Liver (tissue), 9 donors: ENCODE data around the gene VDR. TPM values are rescaled to one million over a fixed set of nuclear protein-coding genes. Genes with fewer than 3 reads are reported as not detected.

ENCODE experiments used
- DNase-seq: peaks from one replicate; pipeline ENCODE4 v3.0.0-alpha.2; 2017; ENCODE audit warnings: low spot score
- H3K27ac ChIP-seq, 2 donors: one replicate each; pipeline ENCODE4 v1.7.0; 2013; ENCODE audit warnings: inconsistent platforms in 2 of 2, low read length in 2 of 2, control low read depth in 1 of 2, low read depth in 1 of 2, mild to moderate bottlenecking in 1 of 2
- H3K27me3 ChIP-seq, 4 donors: one replicate each; pipeline versions ENCODE4 v1.6.1 to v1.7.0; 2013; ENCODE audit warnings: low read length in 3 of 4, inconsistent platforms in 1 of 4, mild to moderate bottlenecking in 1 of 4, moderate library complexity in 1 of 4; ENCODE audit not compliant: control insufficient read depth in 4 of 4, insufficient read depth in 4 of 4
- H3K36me3 ChIP-seq, 4 donors: one replicate each; pipeline versions ENCODE4 v1.6.1 to v1.7.0; 2013; ENCODE audit warnings: low read length in 3 of 4, mild to moderate bottlenecking in 3 of 4, low read depth in 1 of 4, moderate library complexity in 1 of 4; ENCODE audit not compliant: control insufficient read depth in 4 of 4, insufficient read depth in 3 of 4
- H3K4me1 ChIP-seq, 4 donors: one replicate each; pipeline versions ENCODE4 v1.6.1 to v1.7.0; 2013; ENCODE audit warnings: low read length in 3 of 4, mild to moderate bottlenecking in 3 of 4, moderate library complexity in 1 of 4; ENCODE audit not compliant: control insufficient read depth in 4 of 4, insufficient read depth in 4 of 4
- H3K4me3 ChIP-seq, 3 donors: one replicate each; pipeline versions ENCODE4 v1.6.1 to v1.7.0; 2013; ENCODE audit warnings: low read length in 3 of 3, control low read depth in 1 of 3, low read depth in 1 of 3, mild to moderate bottlenecking in 1 of 3
- H3K9ac ChIP-seq, 2 donors: one replicate each; pipeline ENCODE4 v1.7.0; 2013; ENCODE audit warnings: low read length in 2 of 2, mild to moderate bottlenecking in 2 of 2, moderate library complexity in 2 of 2, control low read depth in 1 of 2, low read depth in 1 of 2
- H3K9me3 ChIP-seq, 4 donors: one replicate each; pipeline versions ENCODE4 v1.6.1 to v1.7.0; 2013; ENCODE audit warnings: low read length in 3 of 4; ENCODE audit not compliant: control insufficient read depth in 4 of 4
- ATF3 ChIP-seq: IDR thresholded peaks from 2 replicates; pipeline ENCODE4 v1.6.1; 2016; ENCODE audit warnings: antibody characterized with exemption
- CTCF ChIP-seq: fragments of 150-350 bp; IDR thresholded peaks from 2 replicates; pipeline ENCODE4 v1.5.1; 2017; ENCODE audit warnings: improper control_type of control experiment, low read depth, low read length; ENCODE audit not compliant: missing input control
- FOXA2 ChIP-seq: IDR thresholded peaks from 2 replicates; pipeline ENCODE4 v1.6.1; 2016; ENCODE audit warnings: antibody characterized with exemption
- GABPA ChIP-seq, 2 donors: IDR thresholded peaks in 1 of 2; conservative IDR thresholded peaks in 1 of 2; 2 replicates each; pipeline ENCODE4 v1.6.1; 2016; ENCODE audit warnings: antibody characterized with exemption in 2 of 2, mild to moderate bottlenecking in 1 of 2, moderate library complexity in 1 of 2
- HNF4A ChIP-seq, 2 donors: conservative IDR thresholded peaks; 2 replicates each; pipeline ENCODE4 v1.6.1; 2016; ENCODE audit warnings: antibody characterized with exemption in 2 of 2, mild to moderate bottlenecking in 2 of 2
- HNF4G ChIP-seq: IDR thresholded peaks from 2 replicates; pipeline ENCODE4 v1.6.1; 2016; ENCODE audit warnings: antibody characterized with exemption
- JUND ChIP-seq, 2 donors: IDR thresholded peaks; 2 replicates each; pipeline ENCODE4 v1.6.1; 2016; ENCODE audit warnings: antibody characterized with exemption in 2 of 2
- MAX ChIP-seq: IDR thresholded peaks from 2 replicates; pipeline ENCODE4 v1.6.1; 2016; ENCODE audit warnings: antibody characterized with exemption
- RAD21 ChIP-seq, 2 donors: IDR thresholded peaks; 2 replicates each; pipeline ENCODE4 v1.6.1; 2016; ENCODE audit warnings: antibody characterized with exemption in 2 of 2, mild to moderate bottlenecking in 2 of 2
- RXRA ChIP-seq, 2 donors: IDR thresholded peaks; 2 replicates each; pipeline ENCODE4 v1.6.1; 2017 to 2018; ENCODE audit warnings: antibody characterized with exemption in 2 of 2, mild to moderate bottlenecking in 1 of 2
- ZBTB33 ChIP-seq: IDR thresholded peaks from 2 replicates; pipeline ENCODE4 v1.6.1; 2016; ENCODE audit warnings: antibody characterized with exemption
- WGBS: extraction: QIAGEN DNeasy Blood & Tissue Kit; methylation state at CpG from one replicate; pipeline ENCODE4 v1.1.7; 2013; 5-methylcytosine and 5-hydroxymethylcytosine counted together
- polyA plus RNA-seq, 2 donors: library from polyadenylated mRNA; stranded (reverse) in 1 of 2; unstranded in 1 of 2; fragments of 200-250 nt in 1 of 2; fragments of >200 nt in 1 of 2; fragmentation: Nextera tagmentation in 1 of 2; extraction: Ambion mirVana in 1 of 2; gene quantifications; one replicate each; pipeline versions ENCODE4 v1.2.1 to v1.2.3, GENCODE V29; 2013 to 2015
- total RNA-seq, 2 donors: library from RNA; depleted of rRNA; stranded (reverse); fragments of >200 nt; gene quantifications; one replicate each; pipeline ENCODE4 v1.2.3, GENCODE V29; 2014
- donor health status: healthy.
- donor health status: healthy.
- donor health status: healthy.
- donor health status: healthy.
- donor health status: healthy.

The VDR gene
- total and polyA plus RNA-seq, 4 donors: 0.25 to 0.47 (median 0.35) TPM

- TF ChIP-seq RAD21 (IDR thresholded peaks at IDR 0.05) (no peak), JUND (IDR thresholded peaks at IDR 0.05) (no peak), FOXA2 (no peak), HNF4A (conservative IDR thresholded peaks at IDR 0.05) (no peak), ATF3 (no peak), MAX (no peak), HNF4G (no peak)
These were observed 69.6 kb downstream of the VDR start (continued) for GRCh38 chr12:47835006-47835830.

- no peak overlapping the region for H3K27ac ChIP-seq
- DNase-seq: no peak
These were observed 70.4 kb downstream of the VDR start for GRCh38 chr12:47834199-47834903.

More at GRCh38 chr12:47834199-47834903, 70.4 kb downstream of the VDR start:
- no peaks in the 10 kb centered on the region for H3K27me3 ChIP-seq
- H3K36me3 ChIP-seq: no peaks in the 10 kb centered on the region
- no peak overlapping the region for H3K9ac ChIP-seq
- WGBS: 88% methylated on average over 8 of the region's 8 CpGs
- no peaks in the 10 kb centered on the region for H3K9me3 ChIP-seq
- H3K4me3 ChIP-seq: no peak overlapping the region
- H3K4me1 ChIP-seq: no peaks in the 10 kb centered on the region
- no peak for TF ChIP-seq CTCF
- no peak for TF ChIP-seq RXRA (IDR thresholded peaks at IDR 0.05)
- TF ChIP-seq ZBTB33: no peak
- TF ChIP-seq GABPA (IDR thresholded peaks at IDR 0.05 in 1 of 2, conservative IDR thresholded peaks at IDR 0.05 in 1 of 2): no peak
